ENCODE data around the gene ENG.

The ENG gene

DNA sequence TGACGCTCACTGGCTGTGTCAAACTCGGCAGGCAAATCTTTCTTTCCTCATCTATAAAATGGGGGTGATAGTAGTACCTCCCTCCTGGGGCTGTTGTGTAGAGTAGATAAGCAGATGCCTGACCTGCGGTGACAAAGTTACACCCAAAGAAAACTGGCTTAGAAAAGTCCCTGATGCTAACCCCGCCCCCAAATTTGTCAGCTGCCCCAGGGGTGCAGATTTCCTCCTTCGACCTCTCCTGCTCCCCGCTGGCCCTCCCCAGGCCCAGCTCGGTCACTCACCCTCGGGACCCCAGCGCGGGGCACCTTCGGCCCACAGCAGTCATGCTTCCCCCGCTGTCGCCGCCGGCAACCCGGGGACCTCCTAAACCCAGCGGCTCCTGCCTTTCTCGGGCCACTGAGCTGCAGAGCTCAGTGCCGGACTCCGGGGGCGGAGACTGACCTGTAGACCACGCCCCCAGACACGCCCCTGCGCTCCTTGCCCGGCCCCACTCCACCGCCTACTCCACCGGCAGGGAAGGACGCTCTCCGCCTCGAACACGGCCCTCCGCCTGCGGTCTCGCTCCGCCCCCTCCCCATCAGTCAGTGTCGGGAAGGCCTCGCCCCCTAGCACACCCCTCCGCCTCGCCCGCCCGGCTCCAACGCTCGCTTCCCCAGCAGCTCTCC, 83.4 kb downstream of the ENG start:
- DNase-seq: peak; percentile 76

DNA sequence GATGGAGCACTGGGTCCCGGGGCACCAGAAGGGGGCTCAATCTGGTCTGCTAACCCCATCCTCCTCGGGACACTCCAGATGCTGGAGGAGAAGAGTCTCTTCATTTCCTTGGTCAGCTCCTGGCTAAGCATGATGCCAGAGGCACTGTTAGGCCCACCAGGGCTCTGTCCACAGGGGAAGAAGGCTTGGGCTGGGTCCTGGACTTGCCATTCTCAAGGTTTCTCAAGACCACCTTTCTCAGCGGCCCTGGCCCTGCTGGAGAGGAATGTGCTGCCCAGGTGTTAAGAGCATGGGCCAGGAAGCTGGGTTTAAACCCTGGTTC, 83.9 kb downstream of the ENG start:
- DNase-seq: no peak

DNA sequence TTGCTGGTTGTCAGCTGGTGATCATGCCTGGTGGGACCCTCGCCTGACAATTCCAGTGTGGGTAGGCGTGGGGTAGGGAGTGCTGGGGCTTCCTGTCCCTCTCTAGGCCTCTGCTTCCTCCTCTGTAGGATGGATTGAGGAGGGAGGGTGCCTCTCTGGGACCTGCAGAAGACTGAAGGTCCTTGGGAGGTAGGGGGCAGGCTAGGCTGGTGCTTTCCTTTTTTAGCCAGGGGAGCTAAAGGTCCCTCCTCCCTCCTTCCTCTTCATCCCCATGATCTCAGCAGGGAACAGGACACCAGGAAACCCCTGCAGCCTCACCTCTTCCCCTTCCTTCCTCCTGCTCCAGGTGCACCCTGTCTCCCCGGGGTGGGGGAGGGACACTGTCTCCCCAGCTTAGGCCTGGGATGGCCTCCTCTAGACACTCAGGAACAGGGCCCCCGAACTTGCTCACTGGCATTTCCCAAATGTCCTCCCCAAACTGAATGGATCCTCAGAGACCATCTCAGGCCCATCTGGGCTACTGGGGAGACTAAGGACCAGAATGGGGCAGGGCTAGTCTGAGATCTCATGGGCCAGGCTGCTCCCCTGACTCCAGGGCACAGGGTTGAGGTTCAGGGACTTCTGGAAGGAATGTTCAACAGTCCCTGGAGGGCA, 84.4 kb downstream of the ENG start:
- no peak for DNase-seq

DNA sequence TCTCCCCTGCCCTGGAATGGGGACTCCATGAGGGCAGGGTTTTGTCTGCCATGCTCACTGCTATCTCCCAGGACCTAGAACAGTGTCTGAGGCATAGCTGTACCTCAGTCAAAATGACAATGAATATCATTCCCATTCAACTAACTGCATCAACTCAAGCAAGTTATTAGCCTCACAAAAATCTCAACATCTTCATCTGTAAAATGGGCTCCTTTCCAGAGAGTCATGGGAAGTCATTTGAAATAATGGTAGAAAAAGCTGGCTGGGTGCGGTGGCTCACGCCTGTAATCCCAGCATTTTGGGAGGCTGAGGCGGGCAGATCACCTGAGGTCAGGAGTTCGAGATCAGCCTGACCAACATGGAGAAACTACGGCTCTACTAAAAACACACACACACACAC, 85.4 kb downstream of the ENG start:
- DNase-seq: no peak

DNA sequence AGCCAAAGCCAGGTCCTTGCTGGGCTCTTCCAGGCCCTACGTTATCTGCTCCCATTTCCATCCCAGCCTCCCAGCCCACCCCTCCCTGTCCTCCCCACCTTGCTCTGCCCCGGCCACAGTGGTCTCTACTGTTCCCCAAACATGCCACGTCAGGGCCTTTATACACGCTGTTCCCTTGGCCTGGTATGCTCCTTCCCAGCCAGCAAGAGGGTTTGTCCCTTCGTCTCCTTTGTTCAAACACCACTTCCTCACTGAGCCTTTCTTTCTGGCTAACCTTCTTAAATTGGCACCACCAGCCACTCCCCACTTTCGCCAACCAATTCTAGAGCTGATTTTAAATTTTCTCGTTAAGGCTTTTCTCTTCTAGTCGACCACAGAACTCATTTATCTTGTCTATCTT, 85.8 kb downstream of the ENG start:
- no peak for DNase-seq

DNA sequence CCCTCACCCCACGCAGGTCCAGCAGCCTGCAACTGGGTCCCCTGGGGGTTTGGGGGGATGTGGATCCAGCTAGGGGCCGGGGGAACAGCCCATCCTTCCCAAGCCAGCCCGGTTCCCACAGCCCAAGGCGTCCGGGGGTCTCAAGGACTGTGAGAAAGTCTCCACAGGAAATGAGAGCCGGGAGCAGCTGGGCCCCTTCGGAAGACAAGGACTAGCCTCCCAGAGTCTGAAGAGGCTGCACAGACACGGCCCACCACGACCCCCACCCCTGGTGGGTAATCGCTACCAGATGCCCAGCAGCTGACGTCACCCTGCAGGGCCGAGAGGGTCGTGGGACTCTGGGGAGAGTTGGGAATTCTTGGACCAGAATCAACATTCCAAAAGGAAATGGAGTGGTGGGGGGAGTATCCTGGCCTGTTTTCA, 86.5 kb downstream of the ENG start:
- DNase-seq: no peak

DNA sequence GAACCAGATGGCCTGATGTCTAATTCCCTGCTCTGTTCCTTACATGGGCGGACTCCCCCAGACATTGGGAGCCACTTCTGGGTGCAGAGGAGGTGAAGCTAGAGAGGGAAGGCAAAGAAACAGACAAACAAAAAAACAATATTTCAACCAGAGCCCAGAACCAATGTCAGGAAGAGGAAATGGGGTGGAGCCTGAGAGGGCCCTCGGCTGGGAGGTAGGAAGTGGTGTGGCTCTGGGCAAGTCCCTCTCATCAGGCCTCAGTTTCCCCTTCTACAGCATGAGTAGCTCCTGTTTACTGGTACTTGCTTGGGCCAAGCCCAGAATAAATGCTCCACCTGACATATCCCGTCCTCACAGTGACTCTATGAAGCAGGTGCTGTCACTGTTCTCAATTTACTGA, 87.0 kb downstream of the ENG start:
- no peak for DNase-seq

DNA sequence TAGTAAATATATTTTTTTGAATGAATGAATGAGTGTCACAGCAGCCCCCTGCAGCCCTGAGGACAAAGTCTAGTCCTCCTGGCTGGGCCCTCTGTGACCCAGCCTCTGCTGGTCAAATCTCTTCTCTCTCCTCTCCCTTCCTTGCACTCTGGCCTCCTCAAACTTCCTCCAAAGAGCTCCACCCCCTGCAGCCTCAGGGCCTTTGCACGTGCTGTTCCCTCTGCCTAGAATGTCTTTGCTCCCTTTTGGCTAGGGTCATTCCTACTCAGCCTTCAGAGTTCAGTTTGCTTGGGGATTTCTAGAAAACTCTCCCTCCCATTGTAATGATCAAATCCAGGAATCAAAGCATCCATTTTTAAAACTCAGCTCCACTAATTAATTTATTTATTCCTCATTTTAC, 89.0 kb downstream of the ENG start:
- DNase-seq: no peak

Data from NK-92 treated with Interleukin-12 subunit alpha and Interleukin-12 subunit beta, amount 100 ng/mL, for 24 hours (cell line).